NCI-H446 (cell line): ENCODE data around the gene AKAP8.
A peak's percentile ranks its signal among the peaks of the same experiment; 100 is the strongest.
"Not testable (repeated sequence)": the region's sequence is repeated elsewhere in the genome, so short reads cannot be mapped to it uniquely, and the experiment has no call there.

Source experiments
- DNase-seq, 2 experiments: peaks; one replicate each; lab custom pipeline; 2025; lab: John Stamatoyannopoulos, UW

Gene AKAP8

GRCh38 chr19:15379083-15379998 lies at the start of gene AKAP8:
Gene AKAP8, minus strand, starts transcription at chr19:15379787. Its CDS starts 56 bp downstream, at chr19:15379731.
- peak; percentile 97 to 99 for DNase-seq

- DNase-seq, result no peak
Observed at GRCh38 chr19:15427991-15428471, 48.4 kb upstream of the AKAP8 start.

GRCh38 chr19:15427350-15427700 lies 47.7 kb upstream of the AKAP8 start:
- DNase-seq, result no peak

- peak in 1 of 2 experiments; percentile 22 for DNase-seq
Observed at GRCh38 chr19:15426485-15427349, 47.1 kb upstream of the AKAP8 start.

GRCh38 chr19:15425321-15425950 lies 45.8 kb upstream of the AKAP8 start:
- DNase-seq, result no peak

GRCh38 chr19:15424692-15425272 lies 45.2 kb upstream of the AKAP8 start:
- no peak for DNase-seq

GRCh38 chr19:15424121-15424520 lies 44.5 kb upstream of the AKAP8 start:
- DNase-seq, result no peak

- no peak for DNase-seq
Observed at GRCh38 chr19:15423130-15423529, 43.5 kb upstream of the AKAP8 start.

- DNase-seq, result no peak
Observed at GRCh38 chr19:15422296-15423075, 42.9 kb upstream of the AKAP8 start.

GRCh38 chr19:15421721-15422260 lies 42.2 kb upstream of the AKAP8 start:
- DNase-seq, result peak; percentile 88 to 97

- no peak for DNase-seq
Observed at GRCh38 chr19:15421136-15421695, 41.6 kb upstream of the AKAP8 start.

GRCh38 chr19:15419413-15420025 lies 39.9 kb upstream of the AKAP8 start:
- peak in 1 of 2 experiments; percentile 18 for DNase-seq

GRCh38 chr19:15418579-15419412 lies 39.2 kb upstream of the AKAP8 start, which contains the start of gene AKAP8L:
Gene AKAP8L, minus strand, starts transcription at chr19:15418988. Its CDS starts 65 bp downstream, at chr19:15418923.
- peak; percentile 99 to 100 for DNase-seq

GRCh38 chr19:15418231-15418578 lies 38.6 kb upstream of the AKAP8 start:
- peak; percentile 69 to 77 for DNase-seq

GRCh38 chr19:15417699-15418098 lies 38.1 kb upstream of the AKAP8 start:
- DNase-seq, result peak; percentile 40 to 55

GRCh38 chr19:15412832-15413231 lies 33.2 kb upstream of the AKAP8 start:
- no peak for DNase-seq

- DNase-seq, result not testable (repeated sequence)
Observed at GRCh38 chr19:15411351-15411750, 31.8 kb upstream of the AKAP8 start.

GRCh38 chr19:15404780-15405211 lies 25.2 kb upstream of the AKAP8 start:
- DNase-seq, result peak in 1 of 2 experiments; percentile 19
